H9 (cell line): ENCODE data around the gene FANCI. TPM values are rescaled to one million over a fixed set of nuclear protein-coding genes. Genes with fewer than 3 reads are reported as not detected.

Source experiments
- DNase-seq: peaks from one replicate; pipeline ENCODE4 v3.0.0-alpha.2; 2017
- H2AFZ ChIP-seq: one replicate; pipeline ENCODE4 v1.6.1; 2013; ENCODE audit warnings: mild to moderate bottlenecking, low read length, control low read depth, moderate library complexity
- H2AK5ac ChIP-seq: 2 replicates; pipeline ENCODE4 v1.6.1; 2013; ENCODE audit warnings: low read length, control low read depth, mixed read lengths; ENCODE audit not compliant: insufficient read length
- H2BK120ac ChIP-seq: one replicate; pipeline ENCODE4 v1.6.1; 2013; ENCODE audit warnings: low read depth, mild to moderate bottlenecking, low read length, control low read depth, inconsistent platforms; ENCODE audit not compliant: poor library complexity, severe bottlenecking
- H2BK12ac ChIP-seq: 2 replicates; pipeline ENCODE4 v1.6.1; 2013; ENCODE audit warnings: low read length, control low read depth, mixed read lengths, low read depth; ENCODE audit not compliant: insufficient read length
- H2BK15ac ChIP-seq: 2 replicates; pipeline ENCODE4 v1.6.1; 2013; ENCODE audit warnings: low read depth, low read length, control low read depth
- H2BK20ac ChIP-seq: one replicate; pipeline ENCODE4 v1.6.1; 2013; ENCODE audit warnings: low read depth, mild to moderate bottlenecking, low read length, control low read depth, inconsistent platforms; ENCODE audit not compliant: poor library complexity, severe bottlenecking
- H2BK5ac ChIP-seq: 2 replicates; pipeline ENCODE4 v1.6.1; 2013; ENCODE audit warnings: low read length, control low read depth, mixed read lengths; ENCODE audit not compliant: insufficient read length
- H3K14ac ChIP-seq: 2 replicates; pipeline ENCODE4 v1.6.1; 2013; ENCODE audit warnings: low read length, control low read depth; ENCODE audit not compliant: insufficient read depth
- H3K18ac ChIP-seq: 2 replicates; pipeline ENCODE4 v1.6.1; 2013; ENCODE audit warnings: low read depth, mild to moderate bottlenecking, mixed read lengths, low read length, control low read depth; ENCODE audit not compliant: insufficient read length
- H3K23ac ChIP-seq: 2 replicates; pipeline ENCODE4 v1.6.1; 2013; ENCODE audit warnings: low read length, control low read depth, mixed read lengths, low read depth; ENCODE audit not compliant: insufficient read length
- H3K23me2 ChIP-seq: 2 replicates; pipeline ENCODE4 v1.6.1; 2013; ENCODE audit warnings: low read depth, mild to moderate bottlenecking, mixed read lengths, low read length, control low read depth; ENCODE audit not compliant: insufficient read length, poor library complexity, severe bottlenecking
- H3K27ac ChIP-seq: 2 replicates; pipeline ENCODE4 v1.5.1; 2013; ENCODE audit warnings: low read length, control low read depth, mixed read lengths, low read depth; ENCODE audit not compliant: insufficient read length
- H3K27me3 ChIP-seq: 2 replicates; pipeline ENCODE4 v1.6.1; 2013; ENCODE audit warnings: low read length, control low read depth, inconsistent platforms; ENCODE audit not compliant: insufficient read depth
- H3K4ac ChIP-seq: 2 replicates; pipeline ENCODE4 v1.6.1; 2013; ENCODE audit warnings: low read depth, mild to moderate bottlenecking, control low read depth, inconsistent platforms, low read length, moderate library complexity
- H3K4me1 ChIP-seq: 2 replicates; pipeline ENCODE4 v1.6.1; 2013; ENCODE audit warnings: low read length, control low read depth, inconsistent platforms; ENCODE audit not compliant: insufficient read depth
- H3K4me2 ChIP-seq: 2 replicates; pipeline ENCODE4 v1.6.1; 2013; ENCODE audit warnings: low read length, control low read depth, mixed read lengths; ENCODE audit not compliant: insufficient read length, insufficient read depth
- H3K56ac ChIP-seq: 2 replicates; pipeline ENCODE4 v1.6.1; 2013; ENCODE audit warnings: low read depth, mild to moderate bottlenecking, mixed read lengths, low read length, control low read depth; ENCODE audit not compliant: insufficient read length
- H3K79me1 ChIP-seq: 2 replicates; pipeline ENCODE4 v1.6.1; 2013; ENCODE audit warnings: low read depth, mild to moderate bottlenecking, moderate library complexity, low read length, control low read depth, inconsistent platforms; ENCODE audit not compliant: insufficient read depth, poor library complexity, severe bottlenecking
- H3K79me2 ChIP-seq: 2 replicates; pipeline ENCODE4 v1.6.1; 2013; ENCODE audit warnings: low read length, control low read depth, inconsistent platforms; ENCODE audit not compliant: insufficient read depth
- H3K9ac ChIP-seq: 2 replicates; pipeline ENCODE4 v1.6.1; 2013; ENCODE audit warnings: low read length, control low read depth, mixed read lengths; ENCODE audit not compliant: insufficient read length; ENCODE audit errors: extremely low read depth
- H3K9me3 ChIP-seq: one replicate; pipeline ENCODE4 v1.6.1; 2013; ENCODE audit warnings: low read depth, low read length, inconsistent platforms; ENCODE audit not compliant: control insufficient read depth
- H3T11ph ChIP-seq: one replicate; pipeline ENCODE4 v1.6.1; 2013; ENCODE audit warnings: mild to moderate bottlenecking, low read length, control low read depth, inconsistent platforms
- H4K20me1 ChIP-seq: one replicate; pipeline ENCODE4 v1.6.1; 2013; ENCODE audit not compliant: control insufficient read depth, insufficient read length, insufficient read depth
- H4K5ac ChIP-seq: 2 replicates; pipeline ENCODE4 v1.6.1; 2013; ENCODE audit warnings: low read depth, mild to moderate bottlenecking, mixed read lengths, low read length, control low read depth; ENCODE audit not compliant: insufficient read length
- H4K8ac ChIP-seq: replicated peaks from 2 replicates; pipeline ENCODE4 v1.6.1; 2013; ENCODE audit warnings: low read length, control low read depth, mixed read lengths, low read depth; ENCODE audit not compliant: insufficient read length
- H4K91ac ChIP-seq: 2 replicates; pipeline ENCODE4 v1.6.1; 2013; ENCODE audit warnings: low read depth, mild to moderate bottlenecking, moderate library complexity, mixed read lengths, low read length, control low read depth; ENCODE audit not compliant: insufficient read length
- H3K27ac Mint-ChIP-seq, 3 experiments: 2 replicates in 2 of 3; 3 replicates in 1 of 3; pipeline ENCODE4 v1.8.0; 2020 to 2021; ENCODE audit warnings: mixed read lengths in 3 of 3, mild to moderate bottlenecking in 1 of 3, moderate library complexity in 1 of 3
- H3K27me3 Mint-ChIP-seq: 2 replicates; pipeline ENCODE4 v1.8.0; 2021; ENCODE audit warnings: low read depth, mild to moderate bottlenecking, moderate library complexity, mixed read lengths
- H3K36me3 Mint-ChIP-seq, 3 experiments: 2 replicates in 2 of 3; 3 replicates in 1 of 3; pipeline ENCODE4 v1.8.0; 2020 to 2021; ENCODE audit warnings: low read depth in 3 of 3, mixed read lengths in 3 of 3; ENCODE audit not compliant: insufficient read depth in 1 of 3
- H3K4me1 Mint-ChIP-seq, 2 experiments: 2 replicates each; pipeline ENCODE4 v1.8.0; 2020; ENCODE audit warnings: mixed read lengths in 2 of 2
- H3K4me3 Mint-ChIP-seq, 2 experiments: 2 replicates in 1 of 2; 3 replicates in 1 of 2; pipeline ENCODE4 v1.8.0; 2020 to 2021; ENCODE audit warnings: mild to moderate bottlenecking in 2 of 2, mixed read lengths in 2 of 2, moderate library complexity in 1 of 2
- H3K9me3 Mint-ChIP-seq, 2 experiments: 2 replicates in 1 of 2; 3 replicates in 1 of 2; pipeline ENCODE4 v1.8.0; 2020; ENCODE audit warnings: mild to moderate bottlenecking in 2 of 2, mixed read lengths in 2 of 2, moderate library complexity in 1 of 2
- WGBS: extraction: QIAGEN DNeasy Blood & Tissue Kit; methylation state at CpG from one replicate; pipeline ENCODE4 v1.1.7; 2013; ENCODE audit warnings: missing lambda C conversion rate, low lambda C conversion rate, mixed read lengths; ENCODE audit not compliant: insufficient read length; ENCODE audit errors: extremely low coverage; 5-methylcytosine and 5-hydroxymethylcytosine counted together
- total RNA-seq: library from RNA; stranded (reverse); gene quantifications from 2 replicates; pipeline ENCODE4 v1.2.1, GENCODE V29; 2021
- TF ChIP-seq, protein P1 (sequence below): fragments of 200-600 bp; sonication (generic); conservative IDR thresholded peaks from 3 replicates; pipeline ENCODE4 v1.8.0; 2021; ENCODE audit warnings: antibody characterized with exemption, mild to moderate bottlenecking

The FANCI gene
- total RNA-seq, 1 experiment from 2014 or later = 106 TPM

DNA sequence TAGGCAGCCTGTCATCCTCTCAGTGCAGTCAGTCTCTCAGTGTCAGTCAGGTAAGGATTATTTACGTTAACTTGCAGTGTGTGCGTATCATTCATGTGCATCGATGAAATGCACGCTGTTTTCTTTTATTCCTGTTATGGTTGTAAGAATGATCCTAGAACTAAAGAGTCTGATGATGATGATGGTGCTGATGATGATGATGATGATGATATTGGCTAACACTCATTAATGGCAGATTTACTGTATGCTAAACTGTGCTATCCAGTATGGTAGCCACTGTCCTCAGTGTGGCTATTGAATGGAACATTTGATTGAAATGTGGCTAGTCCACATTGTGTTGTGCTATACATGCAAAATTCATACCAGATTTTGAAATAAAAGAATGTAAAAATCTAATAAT is 39.4 kb downstream of the FANCI start:
- Histone ChIP-seq H2BK15ac (no peak overlapping the region), H2BK12ac (no peak overlapping the region), H3K79me1 (no peaks in the 10 kb centered on the region), H2BK5ac (no peak overlapping the region), H4K8ac (no peak overlapping the region), H4K91ac (no peak overlapping the region), H3K23ac (no peak overlapping the region), H3K4ac (no peak overlapping the region), H3K14ac (no peak overlapping the region), H3T11ph (no peak overlapping the region), H3K9ac (no peak overlapping the region), H3K23me2 (no peaks in the 10 kb centered on the region), H2BK120ac (no peak overlapping the region), H3K9me3 (no peaks in the 10 kb centered on the region), H2BK20ac (no peak overlapping the region), H3K18ac (no peak overlapping the region), H2AK5ac (no peak overlapping the region), H2AFZ (no peak overlapping the region), H3K56ac (no peak overlapping the region), H4K5ac (no peak overlapping the region), H3K79me2 (no peaks in the 10 kb centered on the region), H3K27me3 (no peaks in the 10 kb centered on the region), H3K4me2 (no peak overlapping the region), H3K4me1 (no peaks in the 10 kb centered on the region), H3K27ac (no peak overlapping the region), H4K20me1 (no peaks in the 10 kb centered on the region)
- Mint-ChIP-seq H3K4me3 (no peak overlapping the region), H3K27me3 (no peaks in the 10 kb centered on the region), H3K4me1 (no peaks in the 10 kb centered on the region), H3K36me3 (peaks cover 43 to 82% (median 77%) of the 10 kb centered on the region in 3 experiments), H3K27ac (no peak overlapping the region), H3K9me3 (peaks cover 2 to 3% of the 10 kb centered on the region in 2 experiments; a peak in 2 of 5 replicates)
- TF ChIP-seq, protein P1, sequence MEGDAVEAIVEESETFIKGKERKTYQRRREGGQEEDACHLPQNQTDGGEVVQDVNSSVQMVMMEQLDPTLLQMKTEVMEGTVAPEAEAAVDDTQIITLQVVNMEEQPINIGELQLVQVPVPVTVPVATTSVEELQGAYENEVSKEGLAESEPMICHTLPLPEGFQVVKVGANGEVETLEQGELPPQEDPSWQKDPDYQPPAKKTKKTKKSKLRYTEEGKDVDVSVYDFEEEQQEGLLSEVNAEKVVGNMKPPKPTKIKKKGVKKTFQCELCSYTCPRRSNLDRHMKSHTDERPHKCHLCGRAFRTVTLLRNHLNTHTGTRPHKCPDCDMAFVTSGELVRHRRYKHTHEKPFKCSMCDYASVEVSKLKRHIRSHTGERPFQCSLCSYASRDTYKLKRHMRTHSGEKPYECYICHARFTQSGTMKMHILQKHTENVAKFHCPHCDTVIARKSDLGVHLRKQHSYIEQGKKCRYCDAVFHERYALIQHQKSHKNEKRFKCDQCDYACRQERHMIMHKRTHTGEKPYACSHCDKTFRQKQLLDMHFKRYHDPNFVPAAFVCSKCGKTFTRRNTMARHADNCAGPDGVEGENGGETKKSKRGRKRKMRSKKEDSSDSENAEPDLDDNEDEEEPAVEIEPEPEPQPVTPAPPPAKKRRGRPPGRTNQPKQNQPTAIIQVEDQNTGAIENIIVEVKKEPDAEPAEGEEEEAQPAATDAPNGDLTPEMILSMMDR = no peak
- DNase-seq = no peak
- WGBS = no CpG with 5 or more reads among the region's 4 CpGs
